ENCODE measurements around the gene SORCS1. TPM values are rescaled to one million over a fixed set of nuclear protein-coding genes. Genes with fewer than 3 reads are reported as not detected.

Gene SORCS1
- total and polyA plus RNA-seq, 2 donors (not counting 1 experiment from before 2014, with no cell fraction given), result not detected

GRCh38 chr10:106682175-106682574 lies 482.3 kb downstream of the SORCS1 start:
- H3K36me3 ChIP-seq (replicated peaks in 1 of 2; ENCODE audit: control extremely low read depth in 1 of 2, control insufficient read depth in 1 of 2, extremely low read depth in 1 of 2, insufficient read depth in 2 of 2, low read length in 1 of 2), result no peaks in the 10 kb centered on the region
- CTCF ChIA-PET, result no interaction called here
- intact Hi-C loops (cut with micrococcal nuclease), result no loop called here
- TF ChIP-seq, protein P1, sequence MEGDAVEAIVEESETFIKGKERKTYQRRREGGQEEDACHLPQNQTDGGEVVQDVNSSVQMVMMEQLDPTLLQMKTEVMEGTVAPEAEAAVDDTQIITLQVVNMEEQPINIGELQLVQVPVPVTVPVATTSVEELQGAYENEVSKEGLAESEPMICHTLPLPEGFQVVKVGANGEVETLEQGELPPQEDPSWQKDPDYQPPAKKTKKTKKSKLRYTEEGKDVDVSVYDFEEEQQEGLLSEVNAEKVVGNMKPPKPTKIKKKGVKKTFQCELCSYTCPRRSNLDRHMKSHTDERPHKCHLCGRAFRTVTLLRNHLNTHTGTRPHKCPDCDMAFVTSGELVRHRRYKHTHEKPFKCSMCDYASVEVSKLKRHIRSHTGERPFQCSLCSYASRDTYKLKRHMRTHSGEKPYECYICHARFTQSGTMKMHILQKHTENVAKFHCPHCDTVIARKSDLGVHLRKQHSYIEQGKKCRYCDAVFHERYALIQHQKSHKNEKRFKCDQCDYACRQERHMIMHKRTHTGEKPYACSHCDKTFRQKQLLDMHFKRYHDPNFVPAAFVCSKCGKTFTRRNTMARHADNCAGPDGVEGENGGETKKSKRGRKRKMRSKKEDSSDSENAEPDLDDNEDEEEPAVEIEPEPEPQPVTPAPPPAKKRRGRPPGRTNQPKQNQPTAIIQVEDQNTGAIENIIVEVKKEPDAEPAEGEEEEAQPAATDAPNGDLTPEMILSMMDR (IDR thresholded peaks at IDR 0.05), result no peak
- no peak for TF ChIP-seq EZH2 (IDR thresholded peaks at IDR 0.05; ENCODE audit: borderline replicate concordance, insufficient read depth, low read depth, low read length, poor library complexity, severe bottlenecking)
- H3K4me1 ChIP-seq (ENCODE audit: control insufficient read depth in 2 of 2, insufficient read depth in 2 of 2, low read length in 2 of 2), result no peaks in the 10 kb centered on the region
- H3K9ac ChIP-seq (ENCODE audit: low read length), result no peak overlapping the region
- H3K9me3 ChIP-seq (ENCODE audit: control extremely low read depth in 1 of 3, control insufficient read depth in 2 of 3, insufficient read depth in 1 of 3, low read length in 2 of 3), result no peaks in the 10 kb centered on the region
- no peaks in the 10 kb centered on the region for H3K27me3 ChIP-seq (replicated peaks in 1 of 4; ENCODE audit: control extremely low read depth in 1 of 4, control insufficient read depth in 3 of 4, insufficient read depth in 4 of 4, low read length in 3 of 4)
- H3K79me2 ChIP-seq (ENCODE audit: control insufficient read depth, insufficient read depth, low read length), result no peaks in the 10 kb centered on the region
- POLR2A ChIA-PET, result no interaction called here
- H3K4me2 ChIP-seq (replicated peaks; ENCODE audit: low read depth, low read length, poor library complexity, severe bottlenecking), result no peak overlapping the region
- ATAC-seq (ENCODE audit: low read depth) (no peak), DNase-seq (no peak)
- Mint-ChIP-seq H3K4me3 (no peak overlapping the region), H3K9me3 (ENCODE audit: insufficient read depth) (no peaks in the 10 kb centered on the region), H3K27ac (no peak overlapping the region), H3K4me1 (no peaks in the 10 kb centered on the region), H3K27me3 (no peaks in the 10 kb centered on the region)
- no peak overlapping the region for H3K4me3 ChIP-seq (ENCODE audit: control extremely low read depth in 1 of 5, extremely low read depth in 1 of 5, insufficient read depth in 1 of 5, low read depth in 2 of 5, low read length in 4 of 5)
- H3K27ac ChIP-seq (ENCODE audit: low read length in 2 of 2), result no peak overlapping the region
- H4K20me1 ChIP-seq (ENCODE audit: control insufficient read depth, insufficient read depth, low read length, poor library complexity, severe bottlenecking), result no peaks in the 10 kb centered on the region
- no peak overlapping the region for H2AFZ ChIP-seq (ENCODE audit: insufficient read depth, low read depth, low read length, poor library complexity, severe bottlenecking)

DNA sequence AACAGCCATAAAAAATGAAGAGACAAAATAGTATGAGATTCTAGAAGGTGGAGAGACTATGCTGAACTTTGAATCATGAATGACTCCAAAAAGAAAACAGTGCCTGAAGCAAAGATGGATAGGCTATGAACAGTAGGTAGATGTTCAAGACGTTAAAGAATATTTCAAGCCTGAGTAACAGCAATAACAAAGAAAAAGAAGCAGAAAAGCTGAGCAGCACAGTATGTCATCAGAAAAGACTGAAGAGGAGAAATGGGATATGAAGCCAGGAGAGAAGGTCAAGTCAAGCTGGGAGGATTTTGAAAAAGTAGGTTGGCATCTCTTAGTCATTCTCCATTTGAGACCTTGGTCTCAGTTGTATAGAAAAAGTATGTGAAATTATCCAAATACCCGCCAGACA lies 484.4 kb downstream of the SORCS1 start:
- H2AFZ ChIP-seq (ENCODE audit: insufficient read depth, low read depth, low read length, poor library complexity, severe bottlenecking), result no peak overlapping the region
- H3K27ac ChIP-seq (ENCODE audit: low read length in 2 of 2), result no peak overlapping the region
- no peaks in the 10 kb centered on the region for H4K20me1 ChIP-seq (ENCODE audit: control insufficient read depth, insufficient read depth, low read length, poor library complexity, severe bottlenecking)
- H3K27ac Mint-ChIP-seq, result no peak overlapping the region
- ATAC-seq (ENCODE audit: low read depth) (no peak), DNase-seq (no peak)
- no peaks in the 10 kb centered on the region for H3K79me2 ChIP-seq (ENCODE audit: control insufficient read depth, insufficient read depth, low read length)
- intact Hi-C loops (cut with micrococcal nuclease), result no loop called here
- H3K4me1 ChIP-seq (ENCODE audit: control insufficient read depth in 2 of 2, insufficient read depth in 2 of 2, low read length in 2 of 2), result no peaks in the 10 kb centered on the region
- no peak overlapping the region for H3K9ac ChIP-seq (ENCODE audit: low read length)
- H3K36me3 ChIP-seq (replicated peaks in 1 of 2; ENCODE audit: control extremely low read depth in 1 of 2, control insufficient read depth in 1 of 2, extremely low read depth in 1 of 2, insufficient read depth in 2 of 2, low read length in 1 of 2), result no peaks in the 10 kb centered on the region
- ChIA-PET CTCF (no interaction called here), POLR2A (no interaction called here)
- no peaks in the 10 kb centered on the region for H3K27me3 ChIP-seq (replicated peaks in 1 of 4; ENCODE audit: control extremely low read depth in 1 of 4, control insufficient read depth in 3 of 4, insufficient read depth in 4 of 4, low read length in 3 of 4)
- H3K27me3 Mint-ChIP-seq, result no peaks in the 10 kb centered on the region
- H3K9me3 Mint-ChIP-seq (ENCODE audit: insufficient read depth), result peaks cover 4% of the 10 kb centered on the region
- H3K4me3 ChIP-seq (ENCODE audit: control extremely low read depth in 1 of 5, extremely low read depth in 1 of 5, insufficient read depth in 1 of 5, low read depth in 2 of 5, low read length in 4 of 5), result no peak overlapping the region
- no peaks in the 10 kb centered on the region for H3K9me3 ChIP-seq (ENCODE audit: control extremely low read depth in 1 of 3, control insufficient read depth in 2 of 3, insufficient read depth in 1 of 3, low read length in 2 of 3)
- H3K4me3 Mint-ChIP-seq, result no peak overlapping the region
- H3K4me2 ChIP-seq (replicated peaks; ENCODE audit: low read depth, low read length, poor library complexity, severe bottlenecking), result no peak overlapping the region
- no peak for TF ChIP-seq EZH2 (IDR thresholded peaks at IDR 0.05; ENCODE audit: borderline replicate concordance, insufficient read depth, low read depth, low read length, poor library complexity, severe bottlenecking)
- TF ChIP-seq, protein P1 (IDR thresholded peaks at IDR 0.05), result no peak
- WGBS (ENCODE audit: insufficient coverage), result 80% methylated on average over 1 of the region's 2 CpGs
- no peaks in the 10 kb centered on the region for H3K4me1 Mint-ChIP-seq
